Body of pancreas (tissue), 4 donors: ENCODE results near the gene NRBP1. TPM values are rescaled to one million over a fixed set of nuclear protein-coding genes. Genes with fewer than 3 reads are reported as not detected.

Experiments used
- ATAC-seq: fragments of 150-250 bp; one replicate; pipeline ENCODE4 v1.9.1; 2016
- DNase-seq, 4 donors: peaks; one replicate each; pipeline ENCODE4 v3.0.0-alpha.2; 2019
- H3K27ac ChIP-seq, 4 donors: fragments of 200-600 bp; sonication (generic); 1 replicate in 3 of 4; 2 replicates in 1 of 4; pipeline versions ENCODE4 v1.5.1 to v1.6.1; 2016 to 2019; ENCODE audit warnings: mild to moderate bottlenecking in 1 of 4, mixed read lengths in 1 of 4, moderate library complexity in 1 of 4
- H3K27me3 ChIP-seq, 2 donors: fragments of 200-600 bp; sonication (generic); one replicate each; pipeline ENCODE4 v1.6.0; 2016; ENCODE audit warnings: mild to moderate bottlenecking in 1 of 2
- H3K36me3 ChIP-seq, 2 donors: fragments of 200-600 bp; sonication (generic); replicated peaks in 1 of 2; 2 replicates each; pipeline ENCODE4 v1.5.1; 2016; ENCODE audit warnings: low read depth in 2 of 2; ENCODE audit not compliant: insufficient read depth in 1 of 2
- H3K4me1 ChIP-seq: fragments of 200-600 bp; sonication (generic); one replicate; pipeline ENCODE4 v1.6.0; 2016
- H3K4me3 ChIP-seq, 2 donors: fragments of 200-600 bp; sonication (generic); 1 replicate in 1 of 2; 2 replicates in 1 of 2; pipeline ENCODE4 v1.5.1; 2016 to 2019
- H3K9me3 ChIP-seq, 3 donors: fragments of 200-600 bp; sonication (generic); 1 replicate in 2 of 3; 2 replicates in 1 of 3; pipeline ENCODE4 v1.5.1; 2016
- CTCF ChIP-seq, 7 experiments: fragments of 450-650 bp in 4 of 7; fragments of 200-600 bp in 3 of 7; sonication (generic) in 3 of 7; IDR thresholded peaks; one replicate each; pipeline ENCODE4 v1.5.1; 2016 to 2019; ENCODE audit warnings: antibody characterized with exemption in 7 of 7
- POLR2A ChIP-seq, 3 donors: fragments of 450-650 bp; IDR thresholded peaks; one replicate each; pipeline ENCODE4 v1.6.1; 2016; ENCODE audit warnings: antibody characterized with exemption in 3 of 3, mild to moderate bottlenecking in 2 of 3
- WGBS, 2 donors: methylation state at CpG; one replicate each; pipeline ENCODE4 v1.1.5; 2017; 5-methylcytosine and 5-hydroxymethylcytosine counted together
- intact Hi-C: fragments of 100-400 bp; cut with DNase I; formaldehyde crosslinking; loops from one replicate; pipeline ENCODE4 v1.15.1; 2023
- small RNA-seq: library from RNA; depleted of rRNA; stranded (forward); fragments of <200 nt; gene quantifications from one replicate; pipeline ENCODE3, GENCODE V24; 2016
- total RNA-seq, 2 donors: library from RNA; depleted of rRNA; stranded (reverse); fragments of >200 nt; gene quantifications; one replicate each; pipeline ENCODE4 v1.1.0, GENCODE V29; 2016

Gene NRBP1
- total RNA-seq, 2 donors from 2014 or later, result 34.2 to 36.6 TPM

GRCh38 chr2:27485496-27485895 lies 57.1 kb downstream of the NRBP1 start:
- no peaks in the 10 kb centered on the region for H3K9me3 ChIP-seq
- H3K4me1 ChIP-seq, result peaks cover 15% of the 10 kb centered on the region
- ATAC-seq, result no peak
- H3K27me3 ChIP-seq, result no peaks in the 10 kb centered on the region
- DNase-seq, result no peak
- peaks cover 0 to 6% of the 10 kb centered on the region in 2 donors for H3K36me3 ChIP-seq
- no peak overlapping the region for H3K27ac ChIP-seq
- H3K4me3 ChIP-seq, result no peak overlapping the region
- 60% methylated on average over 3 of the region's 3 CpGs for WGBS, 2 donors
- no peak for TF ChIP-seq CTCF (IDR thresholded peaks at IDR 0.05)
- intact Hi-C loops, result no loop called here

- peak overlapping the region; percentile 13 to 26 for H3K4me3 ChIP-seq
- 3 to 4% methylated on average over 11 of the region's 11 CpGs for WGBS, 2 donors
- H3K36me3 ChIP-seq, result no peaks in the 10 kb centered on the region
- H3K4me1 ChIP-seq, result peaks cover 21% of the 10 kb centered on the region
- intact Hi-C loops, result no loop called here
- peak in 2 of 4 donors; percentile 8 to 14 for DNase-seq
- no peak for ATAC-seq
- H3K27me3 ChIP-seq, result no peaks in the 10 kb centered on the region
- H3K9me3 ChIP-seq, result no peaks in the 10 kb centered on the region
- H3K27ac ChIP-seq, result peak overlapping the region; percentile 41 to 83 (median 60)
- TF ChIP-seq CTCF (IDR thresholded peaks at IDR 0.05), result peak in 2 of 7 experiments; percentile 5 to 12
- TF ChIP-seq POLR2A (IDR thresholded peaks at IDR 0.05), result no peak
Observed at GRCh38 chr2:27489118-27489497, 60.7 kb downstream of the NRBP1 start.

- TF ChIP-seq CTCF (IDR thresholded peaks at IDR 0.05) (peak in 1 of 7 experiments; percentile 12), POLR2A (IDR thresholded peaks at IDR 0.05) (peak; percentile 57 to 94 (median 94))
- intact Hi-C loops, result no loop called here
- peak; percentile 98 for ATAC-seq
Observed at GRCh38 chr2:27489498-27490397, 61.3 kb downstream of the NRBP1 start, which contains the start of gene IFT172. IFT172 (minus strand) TSS chr2:27489743; CDS start chr2:27489653, 90 bp downstream.

More at GRCh38 chr2:27489498-27490397, 61.3 kb downstream of the NRBP1 start, which contains the start of gene IFT172:
- Histone ChIP-seq H3K4me1 (peaks cover 27% of the 10 kb centered on the region), H3K9me3 (no peaks in the 10 kb centered on the region), H3K27me3 (no peaks in the 10 kb centered on the region), H3K4me3 (peak within 1 kb of the TSS; percentile 13 to 26), H3K36me3 (no peaks in the 10 kb centered on the region), H3K27ac (peak within 1 kb of the TSS; percentile 69 to 83 (median 77))
- peak; percentile 100 for DNase-seq
- 6 to 20% methylated on average over 17 to 43 of the region's 43 CpGs for WGBS, 2 donors

Small RNA genes within 50 kb of the gene (small RNA-seq; reads per million reads assigned to genes)
- gene RNU6-986P, result not detected

Other genes starting within 250 kb of the NRBP1 start
- gene ATRAID, start 216.6 kb upstream of the NRBP1 start, total RNA-seq, result 10 to 100 TPM; 69.2 to 75.0 TPM
- gene SLC5A6, start 216.4 kb upstream of the NRBP1 start, total RNA-seq, result 10 to 100 TPM; 17.4 to 34.6 TPM
- gene CAD, start 211.3 kb upstream of the NRBP1 start, total RNA-seq, result 10 to 100 TPM; 18.4 to 36.9 TPM
- not detected for gene SLC30A3, start 165.6 kb upstream of the NRBP1 start, total RNA-seq
- gene DNAJC5G, start 153.2 kb upstream of the NRBP1 start, total RNA-seq, result 1 to 10 TPM in 1 of 2 donors, not detected in 1; 1.3 TPM
- gene TRIM54, start 146.2 kb upstream of the NRBP1 start, total RNA-seq, result under 1 TPM in 1 of 2 donors, not detected in 1; 0.26 TPM
- 1 to 10 TPM in 1 of 2 donors, not detected in 1; 2.9 TPM for gene UCN, start 120.2 kb upstream of the NRBP1 start, total RNA-seq
- 10 to 100 TPM; 56.7 to 64.3 TPM for gene MPV17, start 105.5 kb upstream of the NRBP1 start, total RNA-seq
- 10 to 100 TPM; 26.2 to 73.2 TPM for gene GTF3C2, start 71.9 kb upstream of the NRBP1 start, total RNA-seq
- 10 to 100 TPM; 24.9 to 39.2 TPM for gene EIF2B4, start 58.3 kb upstream of the NRBP1 start, total RNA-seq
- 10 to 100 TPM; 50.4 to 70.8 TPM for gene SNX17, start 58.0 kb upstream of the NRBP1 start, total RNA-seq
- 10 to 100 TPM; 11.7 to 22.1 TPM for gene ZNF513, start 47.9 kb upstream of the NRBP1 start, total RNA-seq
- 10 to 100 TPM; 36.3 to 49.4 TPM for gene PPM1G, start 19.0 kb upstream of the NRBP1 start, total RNA-seq
- gene KRTCAP3, start 13.8 kb downstream of the NRBP1 start, total RNA-seq, result 10 to 100 TPM; 11.9 to 25.2 TPM
- gene IFT172, start 61.1 kb downstream of the NRBP1 start, total RNA-seq, result 10 to 100 TPM; 14.3 to 41.2 TPM
- 10 to 100 TPM; 10.4 to 20.8 TPM for gene FNDC4, start 66.6 kb downstream of the NRBP1 start, total RNA-seq
- gene GCKR, start 68.2 kb downstream of the NRBP1 start, total RNA-seq, result 1 to 10 TPM in 1 of 2 donors, not detected in 1; 1.6 TPM
- 10 to 100 TPM; 11.9 to 63.3 TPM for gene ZNF512, start 154.4 kb downstream of the NRBP1 start, total RNA-seq
- gene CCDC121, start 200.4 kb downstream of the NRBP1 start, total RNA-seq, result 1 to 10 TPM; 1.3 to 2.1 TPM
- 10 to 100 TPM in 1 of 2 donors, 1 to 10 TPM in 1; 9.9 to 17.9 TPM for gene GPN1, start 200.4 kb downstream of the NRBP1 start, total RNA-seq
- 10 to 100 TPM; 18.4 to 29.3 TPM for gene SUPT7L, start 235.0 kb downstream of the NRBP1 start, total RNA-seq
- gene SLC4A1AP, start 235.3 kb downstream of the NRBP1 start, total RNA-seq, result 10 to 100 TPM; 15.6 to 22.4 TPM